Measurements from ENCODE around the gene CEP295NL.

- no peak for TF ChIP-seq POLR2A (IDR thresholded peaks at IDR 0.05; ENCODE audit: control extremely low read depth in 1 of 2, low read depth in 2 of 2, low read length in 2 of 2)
- no peak for TF ChIP-seq CHD1 (IDR thresholded peaks at IDR 0.05; ENCODE audit: low read depth, low read length)
- TF ChIP-seq, protein P1, sequence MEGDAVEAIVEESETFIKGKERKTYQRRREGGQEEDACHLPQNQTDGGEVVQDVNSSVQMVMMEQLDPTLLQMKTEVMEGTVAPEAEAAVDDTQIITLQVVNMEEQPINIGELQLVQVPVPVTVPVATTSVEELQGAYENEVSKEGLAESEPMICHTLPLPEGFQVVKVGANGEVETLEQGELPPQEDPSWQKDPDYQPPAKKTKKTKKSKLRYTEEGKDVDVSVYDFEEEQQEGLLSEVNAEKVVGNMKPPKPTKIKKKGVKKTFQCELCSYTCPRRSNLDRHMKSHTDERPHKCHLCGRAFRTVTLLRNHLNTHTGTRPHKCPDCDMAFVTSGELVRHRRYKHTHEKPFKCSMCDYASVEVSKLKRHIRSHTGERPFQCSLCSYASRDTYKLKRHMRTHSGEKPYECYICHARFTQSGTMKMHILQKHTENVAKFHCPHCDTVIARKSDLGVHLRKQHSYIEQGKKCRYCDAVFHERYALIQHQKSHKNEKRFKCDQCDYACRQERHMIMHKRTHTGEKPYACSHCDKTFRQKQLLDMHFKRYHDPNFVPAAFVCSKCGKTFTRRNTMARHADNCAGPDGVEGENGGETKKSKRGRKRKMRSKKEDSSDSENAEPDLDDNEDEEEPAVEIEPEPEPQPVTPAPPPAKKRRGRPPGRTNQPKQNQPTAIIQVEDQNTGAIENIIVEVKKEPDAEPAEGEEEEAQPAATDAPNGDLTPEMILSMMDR (IDR thresholded peaks at IDR 0.05; ENCODE audit: control extremely low read depth in 1 of 3, insufficient read depth in 1 of 3, low read depth in 1 of 3, low read length in 3 of 3), result no peak
- no peak for TF ChIP-seq YY1 (IDR thresholded peaks at IDR 0.05; ENCODE audit: low read depth, low read length)
- no peak for TF ChIP-seq SIX5 (IDR thresholded peaks at IDR 0.05; ENCODE audit: low read depth, low read length)
- no peak for TF ChIP-seq SIN3A (conservative IDR thresholded peaks at IDR 0.05 in 1 of 2, IDR thresholded peaks at IDR 0.05 in 1 of 2; ENCODE audit: low read depth in 1 of 2, low read length in 2 of 2)
- no peak for TF ChIP-seq ASH2L (IDR thresholded peaks at IDR 0.05; ENCODE audit: low read length)
- no peak for TF ChIP-seq PHF8 (conservative IDR thresholded peaks at IDR 0.05; ENCODE audit: low read depth, low read length)
- TF ChIP-seq RXRA (IDR thresholded peaks at IDR 0.05; ENCODE audit: insufficient read depth, low read depth, low read length), result no peak
- TF ChIP-seq POLR2AphosphoS5 (IDR thresholded peaks at IDR 0.05; ENCODE audit: low read depth, low read length), result no peak
Observed at GRCh38 chr17:78951967-78952551, 49.1 kb upstream of the CEP295NL start.

All from H1 (cell line).